T-helper 1 cell treated with Interleukin-12 subunit alpha and Interleukin-12 subunit beta and Interleukin-4 antibody, amounts not matched to agents 30 ng/mL and 1 ng/mL, for 36 hours (primary cell): Measurements from ENCODE around the gene STX19. TPM values are rescaled to one million over a fixed set of nuclear protein-coding genes. Genes with fewer than 3 reads are reported as not detected.
"Not testable (repeated sequence)": the region's sequence is repeated elsewhere in the genome, so short reads cannot be mapped to it uniquely, and the experiment has no call there.

Source experiments
- intact Hi-C: fragments of 100-400 bp; cut with micrococcal nuclease; formaldehyde crosslinking; loops from one replicate; pipeline ENCODE4 v1.15.1; 2024
- total RNA-seq: library from RNA; stranded (reverse); gene quantifications from 2 replicates; pipeline ENCODE4 v1.2.3, GENCODE V29; 2022

The STX19 gene, protein sequence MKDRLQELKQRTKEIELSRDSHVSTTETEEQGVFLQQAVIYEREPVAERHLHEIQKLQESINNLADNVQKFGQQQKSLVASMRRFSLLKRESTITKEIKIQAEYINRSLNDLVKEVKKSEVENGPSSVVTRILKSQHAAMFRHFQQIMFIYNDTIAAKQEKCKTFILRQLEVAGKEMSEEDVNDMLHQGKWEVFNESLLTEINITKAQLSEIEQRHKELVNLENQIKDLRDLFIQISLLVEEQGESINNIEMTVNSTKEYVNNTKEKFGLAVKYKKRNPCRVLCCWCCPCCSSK
- total RNA-seq = not detected in 2 replicates

- intact Hi-C loops = no loop called here
These were observed at the start of gene STX19 for GRCh38 chr3:94028093-94028837. TSS of gene STX19 (minus strand) at chr3:94028597. CDS start at chr3:94015269, 13,328 bp downstream.

DNA sequence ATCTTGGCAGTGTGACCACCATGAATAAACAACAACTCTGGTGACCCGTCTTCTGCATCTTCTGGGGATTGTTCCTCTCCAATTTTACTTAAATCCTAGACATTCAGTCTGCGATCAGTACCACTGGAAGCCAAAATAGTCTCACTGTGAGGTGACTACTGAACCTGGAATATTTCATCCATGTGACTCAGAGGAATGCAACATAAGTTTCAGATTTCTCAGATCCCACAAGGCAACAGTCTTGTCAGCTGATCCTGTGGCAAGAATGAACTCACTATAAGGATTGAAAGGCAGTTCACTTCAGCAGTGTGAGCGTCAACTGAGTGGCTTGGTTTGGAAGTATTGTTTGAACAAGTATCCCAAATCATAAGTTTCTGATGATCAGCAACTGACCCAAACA is 47.7 kb upstream of the STX19 start:
- intact Hi-C loops = no loop called here

- intact Hi-C loops = loop anchor here (1.0 kb wide), 1 partner anchor 8 kb away; the partner anchor contains the start of gene NSUN3
These were observed 43.4 kb upstream of the STX19 start for GRCh38 chr3:94071713-94072284.

- intact Hi-C loops = no loop called here
These were observed 42.0 kb upstream of the STX19 start for GRCh38 chr3:94070341-94070911.

DNA sequence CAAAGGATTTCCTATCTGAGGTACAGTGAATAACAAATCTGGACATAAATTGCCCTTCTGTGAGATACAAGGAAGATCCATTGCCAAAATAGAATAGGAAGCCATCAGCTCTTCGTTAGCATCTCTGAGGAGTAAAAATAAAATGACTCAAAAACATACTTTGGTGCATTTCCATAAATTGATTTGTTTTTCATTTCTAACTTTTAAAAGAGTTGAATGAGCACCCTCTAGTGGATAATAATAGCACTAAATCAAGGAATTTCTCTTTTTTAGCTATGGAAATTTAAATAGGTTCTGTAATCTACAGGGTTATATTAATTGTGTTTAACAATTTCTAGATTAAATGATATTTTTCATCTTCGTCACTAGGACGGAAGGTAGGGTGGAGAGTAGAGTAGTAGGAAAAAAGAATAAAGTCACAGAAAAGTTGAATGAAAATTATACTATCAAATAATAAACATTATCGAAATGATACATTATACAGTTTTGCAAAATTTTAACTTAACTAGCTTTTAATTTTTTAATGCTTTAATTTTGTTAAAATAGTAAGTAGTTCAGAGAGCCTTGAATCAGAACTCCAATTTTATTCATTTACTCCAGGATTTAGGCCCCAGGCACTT is 40.9 kb upstream of the STX19 start:
- intact Hi-C loops = loop anchor here (1.0 kb wide), 2 partner anchors 65 to 89 kb away; partner anchors contain the start of gene ARL13B

GRCh38 chr3:94066506-94067500 is 38.4 kb upstream of the STX19 start:
- intact Hi-C loops = no loop called here

DNA sequence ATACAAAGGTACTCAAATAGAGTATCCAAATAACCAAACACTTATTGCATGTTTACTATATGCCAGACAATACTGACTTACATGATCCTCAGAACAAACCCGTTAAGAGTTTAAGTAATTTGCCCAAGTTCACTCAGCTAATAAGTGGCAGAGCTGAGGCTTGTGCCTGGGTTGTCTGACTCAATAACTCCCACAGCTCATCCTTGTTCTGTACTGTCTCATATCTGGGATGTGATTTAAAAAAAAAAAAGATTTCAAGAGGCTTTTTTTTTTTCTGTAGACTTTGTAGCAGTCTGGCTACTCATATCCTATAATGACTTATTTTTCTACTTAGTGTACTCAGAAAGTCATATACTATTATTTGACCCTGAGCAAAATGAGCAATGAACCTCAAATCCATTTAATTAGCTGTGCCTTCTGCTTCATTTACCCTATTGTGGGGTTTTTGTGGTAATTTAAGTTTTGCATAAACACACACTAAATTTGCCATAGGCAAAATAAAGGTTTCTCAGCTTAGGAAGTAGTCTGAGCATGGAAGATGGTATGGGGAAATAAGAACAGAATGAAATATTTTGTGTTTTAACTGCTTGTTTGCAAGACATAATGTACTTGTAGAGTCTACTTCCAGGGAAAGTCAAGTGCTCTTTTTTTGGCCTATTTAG is 37.6 kb upstream of the STX19 start:
- intact Hi-C loops = no loop called here

GRCh38 chr3:94065122-94065521 is 36.7 kb upstream of the STX19 start:
- intact Hi-C loops = no loop called here

DNA sequence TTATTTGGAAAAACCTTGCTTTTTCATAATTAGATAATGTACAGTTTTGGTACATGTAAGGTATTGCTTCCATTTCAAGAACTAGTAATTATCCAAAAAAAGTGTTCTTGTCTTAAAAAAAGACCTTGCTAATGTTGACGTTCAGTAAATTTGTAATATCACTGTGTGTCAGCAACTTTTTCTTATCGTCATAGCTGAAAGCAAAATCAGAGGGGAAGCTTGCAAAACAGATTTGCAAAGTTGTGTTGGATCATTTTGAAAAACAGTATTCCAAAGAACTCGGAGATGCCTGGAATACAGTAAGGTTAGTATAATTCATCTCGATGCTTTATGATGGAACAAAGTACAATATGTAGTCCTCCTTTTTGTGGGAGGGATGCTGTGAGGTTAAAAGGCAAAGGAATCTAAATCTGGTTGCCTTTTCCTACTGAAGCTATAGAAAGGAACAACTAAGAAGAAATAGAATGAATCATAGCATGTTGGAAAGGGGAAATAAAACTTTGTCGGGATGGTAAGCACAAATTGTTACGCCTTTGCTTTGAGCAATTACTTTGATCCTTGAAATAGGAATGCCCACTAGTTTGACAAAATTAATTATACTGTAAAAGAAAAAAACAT is 36.0 kb upstream of the STX19 start:
- intact Hi-C loops = no loop called here

- intact Hi-C loops = loop anchor here (1.0 to 2.0 kb wide), 3 partner anchors 9 to 59 kb away; no protein-coding TSS in a partner anchor
These were observed 35.2 kb upstream of the STX19 start for GRCh38 chr3:94063496-94064119.

GRCh38 chr3:94062513-94063404 is 34.4 kb upstream of the STX19 start, which contains the start of the genes DHFR2 and NSUN3:
TSS of gene DHFR2 (minus strand) at chr3:94062916. CDS start at chr3:94061511, 1,405 bp downstream.
TSS of gene NSUN3 (plus strand) at chr3:94063061. CDS start at chr3:94063127, 66 bp downstream.
- intact Hi-C loops = loop anchor here (1.0 to 2.0 kb wide), 5 partner anchors 10 to 82 kb away; partner anchors contain the start of gene ARL13B

GRCh38 chr3:94061297-94061696 is 32.9 kb upstream of the STX19 start:
- intact Hi-C loops = no loop called here

GRCh38 chr3:94050546-94050945 is 22.1 kb upstream of the STX19 start:
- intact Hi-C loops = no loop called here

GRCh38 chr3:94049267-94049666 is 20.9 kb upstream of the STX19 start:
- intact Hi-C loops = no loop called here

- intact Hi-C loops = no loop called here
These were observed 18.1 kb upstream of the STX19 start for GRCh38 chr3:94046533-94046932.

DNA sequence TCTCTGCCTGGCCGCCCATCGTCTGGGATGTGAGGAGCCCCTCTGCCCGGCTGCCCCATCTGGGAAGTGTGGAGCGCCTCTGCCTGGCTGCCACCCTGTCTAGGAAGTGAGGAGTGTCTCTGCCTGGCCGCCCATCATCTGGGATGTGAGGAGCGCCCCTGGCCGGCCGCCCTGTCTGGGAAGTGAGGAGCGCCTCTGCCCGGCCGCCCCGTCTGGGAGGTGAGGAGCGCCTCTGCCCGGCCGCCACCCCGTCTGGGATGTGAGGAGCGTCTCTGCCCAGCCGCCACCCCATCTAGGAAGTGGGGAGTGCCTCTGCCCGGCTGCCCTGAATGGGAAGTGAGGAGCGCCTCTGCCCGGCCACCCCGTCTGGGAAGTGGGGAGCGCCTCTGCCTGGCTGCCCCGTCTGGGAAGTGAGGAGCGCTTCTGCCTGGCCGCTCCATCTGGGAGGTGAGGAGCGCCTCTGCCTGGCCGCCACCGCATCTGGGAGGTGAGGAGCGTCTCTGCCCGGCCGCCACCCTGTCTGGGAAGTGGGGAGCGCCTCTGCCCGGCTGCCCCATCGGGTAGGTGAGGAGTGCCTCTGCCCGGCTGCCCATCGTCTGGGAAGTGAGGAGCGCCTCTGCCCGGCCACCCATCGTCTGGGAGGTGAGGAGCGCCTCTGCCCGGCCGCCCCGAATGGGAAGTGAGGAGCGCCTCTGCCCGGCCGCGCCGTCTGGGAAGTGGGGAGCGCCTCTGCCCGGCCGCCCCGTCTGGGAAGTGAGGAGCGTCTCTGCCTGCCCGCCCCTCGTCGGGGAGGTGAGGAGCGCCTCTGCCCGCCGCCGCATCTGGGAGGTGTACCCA is 15.9 kb upstream of the STX19 start:
- intact Hi-C loops = not testable (repeated sequence)
